WTC11 (cell line): ENCODE measurements around the gene SLC29A1.
A peak's percentile ranks its signal among the peaks of the same experiment; 100 is the strongest.

Experiments used
- AR ChIP-seq: fragments of 250-450 bp; sonication (Bioruptor Pico); IDR thresholded peaks from 2 replicates; pipeline ENCODE4 v1.9.0; 2021; ENCODE audit warnings: mild to moderate bottlenecking
- CBFB ChIP-seq: sonication (generic); formaldehyde crosslinking; IDR thresholded peaks from 2 replicates; pipeline ENCODE4 v1.8.1; 2022; ENCODE audit warnings: mild to moderate bottlenecking, low read depth, missing genetic modification reagents
- CTCF ChIP-seq: fragments of 200-600 bp; IDR thresholded peaks from 2 replicates; pipeline ENCODE4 v1.8.0; 2022; ENCODE audit warnings: antibody characterized with exemption
- ELF4 ChIP-seq: sonication (generic); formaldehyde crosslinking; IDR thresholded peaks from 2 replicates; pipeline ENCODE4 v1.8.1; 2022; ENCODE audit warnings: low read depth, mild to moderate bottlenecking, moderate library complexity, missing genetic modification reagents
- GABPB1 ChIP-seq: sonication (generic); formaldehyde crosslinking; IDR thresholded peaks from 2 replicates; pipeline ENCODE4 v1.8.1; 2023; ENCODE audit warnings: mild to moderate bottlenecking, missing genetic modification reagents
- HMGXB4 ChIP-seq: sonication (generic); formaldehyde crosslinking; IDR thresholded peaks from 2 replicates; pipeline ENCODE4 v1.8.1; 2023; ENCODE audit warnings: mild to moderate bottlenecking, moderate library complexity, missing genetic modification reagents
- MAX ChIP-seq: sonication (generic); formaldehyde crosslinking; IDR thresholded peaks from 2 replicates; pipeline ENCODE4 v1.8.0; 2022; ENCODE audit warnings: mild to moderate bottlenecking, missing genetic modification reagents
- NR1H2 ChIP-seq: sonication (generic); formaldehyde crosslinking; IDR thresholded peaks from 2 replicates; pipeline ENCODE4 v1.9.0; 2021; ENCODE audit warnings: mild to moderate bottlenecking, moderate library complexity, missing genetic modification reagents
- USF2 ChIP-seq: sonication (generic); formaldehyde crosslinking; IDR thresholded peaks from 2 replicates; pipeline ENCODE4 v1.8.1; 2023; ENCODE audit warnings: mild to moderate bottlenecking, missing genetic modification reagents, moderate library complexity
- ZNF121 ChIP-seq: sonication (generic); formaldehyde crosslinking; IDR thresholded peaks from 2 replicates; pipeline ENCODE4 v1.8.0; 2023; ENCODE audit warnings: missing genetic modification reagents

- TF ChIP-seq NR1H2 (CRISPR knock-in tag) (no peak), CTCF (peak; percentile 90), CBFB (CRISPR knock-in tag) (no peak), ELF4 (no peak), ZNF121 (CRISPR knock-in tag) (no peak), USF2 (no peak), MAX (peak; percentile 30; the same call in 1 of the 2 replicates), AR (CRISPR knock-in tag) (no peak), GABPB1 (peak; percentile 69), HMGXB4 (CRISPR knock-in tag) (peak; percentile 97)
These were observed 14.5 kb downstream of the SLC29A1 start for GRCh38 chr6:44237813-44238433.
